Umbilical cord (tissue), 2 donors: ENCODE measurements around the gene LTF. TPM values are rescaled to one million over a fixed set of nuclear protein-coding genes. Genes with fewer than 3 reads are reported as not detected.

Experiments
- DNase-seq: peaks from one replicate; pipeline ENCODE4 v3.0.0-alpha.2; 2015; ENCODE audit warnings: low spot score
- total RNA-seq: library from RNA; depleted of rRNA; stranded (reverse); fragments of >200 nt; gene quantifications from one replicate; pipeline ENCODE4 v1.2.3, GENCODE V29; 2014; ENCODE audit warnings: low replicate concordance; ENCODE audit not compliant: insufficient read depth

The LTF gene
- total RNA-seq, 1 donor from 2014 or later, result 1.2 TPM

DNA sequence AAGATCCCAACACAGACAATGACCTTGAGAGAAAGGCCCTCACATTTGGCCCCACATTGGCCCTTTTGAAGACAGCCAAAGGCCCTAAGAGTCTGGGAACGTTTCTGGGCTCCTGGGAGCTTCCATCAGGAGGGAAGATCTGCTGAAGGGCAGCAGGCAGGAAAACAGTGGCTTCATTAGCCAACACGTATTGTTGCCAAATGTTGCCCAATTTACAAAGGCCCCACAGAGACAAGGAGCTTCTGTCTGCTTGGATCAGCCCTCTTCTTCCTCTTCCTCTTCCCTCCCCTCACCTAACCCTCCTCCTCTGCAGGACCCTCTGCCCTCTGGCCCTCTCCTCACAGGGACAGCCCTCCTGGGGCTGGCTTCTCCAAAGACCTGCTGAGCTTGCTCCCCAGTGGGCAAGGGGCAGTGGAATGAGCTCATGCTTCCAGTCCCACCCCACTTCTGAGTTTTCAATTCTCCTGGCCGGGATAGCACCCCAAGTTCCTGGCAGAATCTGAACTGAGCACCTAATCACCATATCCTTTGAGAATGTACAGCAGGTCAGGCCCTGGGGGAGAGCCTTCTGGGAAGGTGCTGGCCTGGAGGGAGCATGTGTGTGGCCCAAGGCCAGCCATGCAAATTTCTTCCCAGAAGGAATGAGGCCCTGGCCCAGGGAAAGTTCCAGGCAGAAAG, 5.1 kb upstream of the LTF start:
- DNase-seq, result no peak

- no peak for DNase-seq
These were observed 4.3 kb upstream of the LTF start for GRCh38 chr3:46468753-46469600.

DNA sequence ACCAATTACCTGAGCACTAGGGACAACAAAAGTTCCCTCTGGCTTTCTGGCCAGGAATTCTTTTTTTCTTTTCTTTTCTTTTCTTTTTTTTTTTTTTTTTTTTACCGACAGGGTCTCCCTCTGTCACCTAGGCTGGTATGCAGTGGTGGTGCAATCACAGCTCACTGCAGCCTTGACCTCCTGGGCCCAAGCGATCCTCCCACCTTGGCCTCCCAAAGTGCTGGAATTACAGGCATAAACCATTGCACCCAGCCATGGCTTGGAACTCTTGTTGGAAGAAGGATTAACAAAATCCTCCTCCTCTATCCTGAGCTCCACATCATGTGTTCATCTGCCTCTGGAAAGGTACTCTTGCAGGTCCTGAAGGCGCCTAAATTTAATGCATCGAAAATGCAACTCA, 2.9 kb upstream of the LTF start:
- no peak for DNase-seq

DNA sequence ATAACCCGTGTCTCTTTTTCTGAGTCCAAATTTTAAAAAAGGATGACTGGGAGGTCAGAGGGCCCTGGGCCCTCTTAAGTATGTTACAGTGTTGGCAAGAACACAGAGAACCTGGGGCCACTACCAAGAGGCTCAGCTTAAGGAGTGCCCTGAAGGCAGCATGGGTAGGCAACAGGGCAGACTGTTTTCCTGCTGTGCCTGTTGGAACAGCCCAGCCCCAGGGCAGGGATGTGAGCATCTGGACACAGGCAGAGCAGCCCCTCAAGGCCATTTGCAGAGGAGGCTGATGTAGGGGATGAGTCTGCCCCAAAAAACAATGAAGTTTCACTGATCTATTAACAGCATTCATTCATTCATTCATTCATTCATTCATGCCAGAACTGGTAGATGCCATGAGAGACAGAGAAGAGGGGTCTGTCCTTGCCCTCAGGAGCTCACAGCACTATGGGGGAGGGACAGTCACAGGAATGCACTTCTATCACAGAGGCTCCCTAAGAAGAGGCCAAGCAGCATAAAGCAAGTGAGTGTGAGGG, 2.2 kb upstream of the LTF start:
- no peak for DNase-seq

DNA sequence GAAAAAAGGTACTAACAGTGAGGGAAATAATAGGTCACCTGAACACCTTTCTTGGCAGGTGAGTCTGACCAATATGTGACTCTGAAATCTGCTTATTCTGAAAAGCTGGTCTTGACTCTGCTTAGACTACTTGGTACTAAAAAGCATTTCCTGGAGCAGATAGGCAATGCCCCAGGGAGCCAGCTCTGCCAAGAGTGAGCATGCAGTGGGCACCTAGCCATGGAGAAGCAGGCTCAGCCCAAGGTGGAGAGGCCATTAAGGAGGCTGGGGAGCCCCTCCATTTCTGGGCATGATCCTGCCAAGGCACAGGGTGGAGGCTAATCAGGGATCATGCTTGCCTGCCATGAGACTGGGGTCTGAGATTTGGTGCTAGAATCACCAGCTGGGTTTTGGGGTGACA, 1.6 kb upstream of the LTF start:
- DNase-seq, result no peak

GRCh38 chr3:46465196-46465520, 453 bp upstream of the LTF start:
- DNase-seq, result no peak

DNA sequence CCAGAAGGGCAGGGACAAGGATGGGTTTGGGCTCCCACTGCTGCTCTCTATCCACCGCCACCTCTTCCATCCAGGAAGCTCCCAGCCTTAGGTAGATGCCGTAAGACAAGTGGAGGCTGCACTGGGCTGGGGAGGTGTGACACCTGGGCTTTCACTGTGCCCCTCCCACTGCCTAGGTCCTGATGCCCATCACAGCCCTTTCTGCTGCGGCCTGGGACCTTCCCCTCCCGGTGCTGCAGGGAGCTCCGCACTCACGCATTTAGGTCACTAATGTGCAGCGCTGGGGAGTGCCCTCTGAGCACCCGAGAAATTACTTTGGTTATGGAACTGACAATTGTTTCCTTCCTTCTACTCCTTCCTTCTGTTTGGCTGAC, 850 bp downstream of the LTF start:
- DNase-seq, result no peak

GRCh38 chr3:46463120-46463867, 1.4 kb downstream of the LTF start:
- no peak for DNase-seq

- DNase-seq, result no peak
These were observed 2.2 kb downstream of the LTF start for GRCh38 chr3:46462511-46462910.

GRCh38 chr3:46462111-46462510, 2.6 kb downstream of the LTF start:
- DNase-seq, result no peak

GRCh38 chr3:46460051-46460450, 4.7 kb downstream of the LTF start:
- DNase-seq, result no peak

- DNase-seq, result no peak
These were observed 8.6 kb downstream of the LTF start for GRCh38 chr3:46456118-46456517.

DNA sequence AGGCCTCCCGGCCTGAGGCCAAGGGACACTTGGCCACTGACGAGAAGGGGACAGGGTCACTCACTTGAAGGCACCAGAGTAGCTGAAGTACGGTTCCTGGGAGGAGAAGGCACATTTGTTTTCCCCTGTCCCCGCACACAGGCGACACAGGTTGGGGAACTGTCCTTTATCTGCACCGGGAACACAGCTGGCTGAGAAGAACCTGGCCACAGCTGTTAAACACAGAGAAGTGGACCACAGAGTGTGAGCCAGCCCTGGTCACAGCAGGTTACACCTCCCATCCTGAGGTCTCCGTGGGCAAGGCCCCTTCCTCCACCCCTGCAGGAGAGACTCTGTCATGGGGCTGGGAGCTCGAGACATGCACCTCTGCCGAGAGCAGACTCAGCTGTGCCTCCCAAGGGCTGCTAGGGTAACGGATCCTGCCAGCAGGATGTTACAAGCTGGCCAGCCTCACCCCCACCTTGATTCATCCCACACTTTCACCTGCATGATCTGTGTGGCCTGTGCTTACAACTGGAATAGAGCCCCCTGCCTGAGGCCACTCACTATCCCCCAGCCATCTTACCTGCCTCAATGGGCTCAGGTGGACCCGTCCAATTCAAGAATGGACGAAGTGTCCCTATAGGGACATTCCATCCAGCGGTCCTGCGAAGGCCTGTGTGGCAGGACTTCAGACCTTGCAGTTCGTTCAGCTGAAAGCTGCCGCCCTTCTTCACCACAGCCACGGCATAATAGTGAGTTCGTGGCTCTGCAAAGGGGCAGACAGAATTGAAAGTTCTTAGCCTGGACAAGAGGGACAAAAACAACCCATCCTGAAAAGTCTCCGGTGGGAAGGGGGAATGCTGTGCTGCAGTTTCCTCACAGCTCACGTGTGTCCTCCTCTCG, 9.2 kb downstream of the LTF start:
- no peak for DNase-seq

- DNase-seq, result no peak
These were observed 10.1 kb downstream of the LTF start for GRCh38 chr3:46454606-46455005.

DNA sequence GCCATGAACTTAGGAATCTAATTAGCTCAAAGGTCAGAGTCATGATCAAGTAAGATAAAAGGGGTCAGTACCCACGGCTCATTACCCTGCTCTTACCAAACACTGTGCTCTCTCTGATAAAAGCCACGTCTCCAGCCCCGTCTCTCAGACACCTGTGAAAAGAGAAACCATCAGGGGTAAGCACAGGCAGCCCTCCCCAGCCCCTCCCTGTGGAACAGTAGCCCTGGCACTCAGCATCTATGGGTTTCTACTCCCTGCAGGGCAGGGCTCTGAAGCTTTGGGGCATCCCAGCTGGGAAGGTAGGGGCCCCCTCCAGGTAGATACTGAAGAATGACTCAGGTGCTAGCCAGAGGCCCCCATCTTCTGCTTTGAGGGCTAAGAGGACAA, 10.5 kb downstream of the LTF start:
- DNase-seq, result no peak

DNA sequence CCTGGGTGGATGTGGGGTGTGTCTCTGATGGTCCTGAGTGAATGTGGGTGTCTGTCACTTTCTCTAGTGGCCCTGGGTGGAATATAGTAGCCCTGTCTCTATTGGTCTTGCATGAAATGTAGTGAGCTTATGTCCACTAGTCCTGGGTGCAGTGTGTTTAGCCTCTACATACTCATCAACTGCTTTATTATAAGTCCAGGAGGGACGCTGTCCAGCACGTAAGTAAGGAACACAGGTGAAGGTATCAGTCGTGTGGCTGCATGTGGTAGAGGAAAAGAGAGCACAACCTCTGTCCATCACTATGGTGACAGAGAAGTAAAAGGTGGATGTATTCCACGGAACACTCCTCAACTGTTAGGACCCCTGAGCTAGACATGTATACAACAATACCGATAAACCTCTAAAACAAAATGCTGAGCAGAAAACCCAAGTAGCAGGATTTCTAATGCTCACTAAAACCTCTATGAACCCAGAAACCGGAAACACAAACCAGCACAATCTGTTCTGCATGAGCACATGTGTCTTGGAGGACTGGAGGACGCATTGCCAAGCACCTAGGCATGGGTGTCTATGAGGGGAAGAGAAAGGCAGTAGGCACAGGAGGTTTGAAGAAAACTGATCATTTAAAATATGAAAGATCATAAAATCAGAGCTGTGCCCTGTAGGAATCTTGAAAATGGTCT, 11.0 kb downstream of the LTF start:
- no peak for DNase-seq

DNA sequence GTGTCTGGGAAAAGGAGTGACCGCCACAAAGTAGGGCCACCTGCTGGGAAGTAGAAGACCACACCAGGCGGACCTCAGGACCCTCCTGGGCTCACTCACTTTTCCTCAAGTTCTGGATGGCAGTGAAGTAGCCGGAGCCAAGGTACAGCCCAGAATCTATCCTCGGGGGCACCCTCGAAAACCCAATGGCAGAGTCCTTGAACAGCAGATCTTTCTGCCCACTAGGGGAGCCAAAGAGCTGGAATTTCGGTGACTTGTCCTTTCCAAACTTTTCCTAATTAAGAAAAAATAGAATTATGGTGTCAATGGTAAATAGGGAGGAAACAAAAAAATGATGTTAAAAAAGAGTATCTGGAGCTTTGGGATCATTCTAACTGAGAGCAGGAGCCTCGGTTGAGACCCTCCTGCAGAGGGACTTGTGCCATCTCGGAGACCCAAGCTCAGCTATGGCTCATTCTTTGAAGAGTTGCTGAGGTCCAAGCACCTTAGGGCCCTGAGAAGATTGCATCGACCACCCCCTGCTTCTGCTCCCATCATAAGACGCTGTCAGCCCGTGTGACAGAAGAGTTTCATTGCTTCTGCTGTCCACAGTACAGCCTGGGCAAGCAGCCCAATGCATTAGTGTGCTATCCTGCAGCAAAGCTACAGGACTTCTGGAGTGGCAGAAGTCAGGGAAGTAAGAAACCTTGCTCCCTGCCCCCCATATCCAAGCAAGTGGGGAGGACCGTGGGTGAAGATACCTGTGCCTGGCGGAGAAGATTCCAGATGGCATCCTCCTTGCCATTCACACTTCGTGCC, 14.8 kb downstream of the LTF start:
- no peak for DNase-seq

DNA sequence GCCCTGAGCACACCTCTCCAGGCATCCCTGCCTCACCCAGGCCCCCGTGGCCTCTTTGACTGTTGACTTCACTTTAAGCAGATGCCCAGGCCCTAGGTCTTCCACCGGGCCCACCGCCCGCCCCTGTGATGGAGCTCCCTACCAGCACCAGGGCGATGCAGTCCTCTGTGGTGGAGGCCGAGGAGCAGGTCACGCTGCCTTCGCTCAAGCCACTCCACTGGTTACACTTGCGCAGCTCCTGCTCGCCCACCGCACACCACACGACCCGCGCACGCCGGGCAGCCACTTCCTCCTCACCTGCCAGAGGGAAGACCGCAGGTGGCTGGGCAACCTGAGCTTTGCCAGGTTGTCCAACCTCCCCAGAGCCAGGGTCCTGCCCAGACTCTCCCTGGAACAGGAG, 16.0 kb downstream of the LTF start:
- DNase-seq, result no peak

GRCh38 chr3:46447228-46447985, 17.3 kb downstream of the LTF start:
- DNase-seq, result no peak
